NB4 (cell line): ENCODE measurements around the gene EIPR1.

ENCODE experiments used
- DNase-seq: peaks from one replicate; pipeline ENCODE4 v3.0.0; 2010; ENCODE audit warnings: low read depth
- H3K4me3 ChIP-seq: one replicate; pipeline ENCODE4 v1.5.1; 2011; ENCODE audit warnings: mild to moderate bottlenecking, low read depth, low read length, moderate library complexity
- CTCF ChIP-seq: IDR thresholded peaks from one replicate; pipeline ENCODE4 v1.5.1; 2012; ENCODE audit warnings: low read depth, low read length
- MYC ChIP-seq: IDR thresholded peaks from 2 replicates; pipeline ENCODE4 v1.6.1; 2011; ENCODE audit warnings: low read depth, low read length
- POLR2A ChIP-seq: IDR thresholded peaks from 2 replicates; pipeline ENCODE4 v1.6.1; 2011; ENCODE audit warnings: mild to moderate bottlenecking; ENCODE audit not compliant: insufficient read length; ENCODE audit errors: extremely low read depth
- TF ChIP-seq, protein P1 (sequence below): IDR thresholded peaks from 2 replicates; pipeline ENCODE4 v1.6.1; 2011; ENCODE audit warnings: low read depth, low read length

Gene EIPR1

GRCh38 chr2:3261511-3261910 lies 116.1 kb downstream of the EIPR1 start:
- TF ChIP-seq, protein P1, sequence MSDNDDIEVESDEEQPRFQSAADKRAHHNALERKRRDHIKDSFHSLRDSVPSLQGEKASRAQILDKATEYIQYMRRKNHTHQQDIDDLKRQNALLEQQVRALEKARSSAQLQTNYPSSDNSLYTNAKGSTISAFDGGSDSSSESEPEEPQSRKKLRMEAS = no peak
- TF ChIP-seq MYC = no peak
- no peak for TF ChIP-seq CTCF
- no peak overlapping the region for H3K4me3 ChIP-seq
- DNase-seq = no peak

DNA sequence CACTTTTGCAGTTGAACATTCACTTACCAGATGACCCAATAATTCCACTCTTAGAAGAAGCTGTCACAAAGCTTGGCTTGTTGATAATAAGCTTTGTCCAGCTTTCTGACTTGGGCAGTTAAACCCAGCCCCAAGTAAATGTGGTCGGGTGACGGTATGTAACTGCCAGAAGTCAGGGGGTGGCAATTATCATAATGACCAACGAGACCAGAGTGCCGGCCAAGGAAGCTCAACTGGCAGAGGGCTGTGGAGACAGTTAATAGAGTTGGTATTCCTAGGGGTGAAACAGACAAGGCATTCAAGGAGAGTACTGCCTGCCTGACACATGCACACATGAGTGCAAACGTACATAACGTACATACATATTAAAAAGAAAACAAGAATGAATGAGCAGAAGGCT lies 116.7 kb downstream of the EIPR1 start:
- H3K4me3 ChIP-seq = no peak overlapping the region
- no peak for DNase-seq
- TF ChIP-seq MYC (no peak), POLR2A (no peak), CTCF (no peak)
- TF ChIP-seq, protein P1 = no peak

DNA sequence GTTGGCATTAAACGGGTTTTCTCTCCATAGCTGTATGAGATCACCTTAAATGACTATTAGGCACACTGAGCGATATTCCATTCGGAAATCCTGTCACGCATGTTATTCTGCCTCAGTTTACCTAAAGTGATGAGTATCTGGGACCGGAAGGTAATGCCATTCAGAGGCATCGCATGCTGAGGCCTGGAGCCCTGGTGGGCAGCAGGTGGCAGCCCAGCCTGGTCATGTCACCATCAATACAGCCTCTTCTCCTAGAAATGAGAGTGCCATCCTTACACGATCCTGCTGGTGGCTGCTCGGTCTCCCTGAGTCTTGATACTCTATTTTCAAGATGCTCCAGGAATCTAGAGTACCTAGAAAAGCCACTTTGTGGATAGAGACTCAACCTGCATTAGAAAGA lies 119.8 kb downstream of the EIPR1 start:
- TF ChIP-seq CTCF (no peak), MYC (no peak), POLR2A (no peak)
- TF ChIP-seq, protein P1 = no peak
- H3K4me3 ChIP-seq = no peak overlapping the region
- no peak for DNase-seq

DNA sequence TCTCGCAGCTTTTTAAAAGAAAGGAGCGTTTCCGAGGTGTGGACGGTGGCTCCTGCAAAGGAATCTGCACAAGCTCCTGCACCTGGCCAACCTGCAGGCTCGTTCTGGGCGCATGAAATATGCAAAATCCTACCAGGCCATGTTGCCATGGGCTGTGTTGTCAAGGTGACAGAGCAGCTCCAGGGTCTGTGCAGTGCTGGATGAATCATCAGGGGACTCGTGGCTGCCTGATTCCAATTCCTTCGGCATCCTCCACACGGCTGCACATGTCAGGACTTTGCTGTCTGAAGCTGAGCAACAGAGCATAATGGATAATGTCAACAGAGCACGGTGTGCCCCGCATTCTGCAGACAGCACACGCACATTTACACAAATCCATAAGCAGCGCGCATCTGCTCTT lies 120.5 kb downstream of the EIPR1 start:
- TF ChIP-seq CTCF = no peak
- no peak for TF ChIP-seq POLR2A
- no peak for TF ChIP-seq MYC
- TF ChIP-seq, protein P1 = no peak
- no peak for DNase-seq
- H3K4me3 ChIP-seq = no peak overlapping the region

GRCh38 chr2:3256605-3257004 lies 121.0 kb downstream of the EIPR1 start:
- TF ChIP-seq, protein P1 = no peak
- no peak for TF ChIP-seq CTCF
- TF ChIP-seq POLR2A = no peak
- no peak for TF ChIP-seq MYC
- no peak for DNase-seq
- H3K4me3 ChIP-seq = no peak overlapping the region

DNA sequence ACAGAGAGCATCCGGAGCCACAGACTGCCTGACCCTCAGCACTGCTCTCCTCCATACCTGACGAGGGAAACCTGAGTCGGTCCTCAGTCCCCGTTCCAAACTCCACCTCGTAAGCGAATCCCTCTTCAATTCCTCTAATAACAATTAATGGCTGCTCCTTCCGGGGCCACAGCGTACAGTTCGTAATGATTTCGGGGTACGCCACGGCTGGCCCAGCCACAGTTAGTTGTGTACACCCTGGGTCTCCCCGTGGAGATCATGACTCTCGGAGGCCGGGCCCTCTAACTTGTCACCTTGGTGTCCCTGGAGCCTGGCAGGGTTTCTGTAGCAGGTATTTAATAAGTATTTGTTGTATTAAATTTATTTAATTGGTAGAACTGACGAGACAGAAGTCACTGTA lies 121.5 kb downstream of the EIPR1 start:
- no peak for DNase-seq
- no peak for TF ChIP-seq MYC
- TF ChIP-seq, protein P1 = no peak
- TF ChIP-seq POLR2A = no peak
- TF ChIP-seq CTCF = no peak

More for the DNA sequence above, 121.5 kb downstream of the EIPR1 start:
- H3K4me3 ChIP-seq = no peak overlapping the region
